ENCODE results near the gene F8A3.
"Not testable (repeated sequence)": the region's sequence is repeated elsewhere in the genome, so short reads cannot be mapped to it uniquely, and the experiment has no call there.

DNA sequence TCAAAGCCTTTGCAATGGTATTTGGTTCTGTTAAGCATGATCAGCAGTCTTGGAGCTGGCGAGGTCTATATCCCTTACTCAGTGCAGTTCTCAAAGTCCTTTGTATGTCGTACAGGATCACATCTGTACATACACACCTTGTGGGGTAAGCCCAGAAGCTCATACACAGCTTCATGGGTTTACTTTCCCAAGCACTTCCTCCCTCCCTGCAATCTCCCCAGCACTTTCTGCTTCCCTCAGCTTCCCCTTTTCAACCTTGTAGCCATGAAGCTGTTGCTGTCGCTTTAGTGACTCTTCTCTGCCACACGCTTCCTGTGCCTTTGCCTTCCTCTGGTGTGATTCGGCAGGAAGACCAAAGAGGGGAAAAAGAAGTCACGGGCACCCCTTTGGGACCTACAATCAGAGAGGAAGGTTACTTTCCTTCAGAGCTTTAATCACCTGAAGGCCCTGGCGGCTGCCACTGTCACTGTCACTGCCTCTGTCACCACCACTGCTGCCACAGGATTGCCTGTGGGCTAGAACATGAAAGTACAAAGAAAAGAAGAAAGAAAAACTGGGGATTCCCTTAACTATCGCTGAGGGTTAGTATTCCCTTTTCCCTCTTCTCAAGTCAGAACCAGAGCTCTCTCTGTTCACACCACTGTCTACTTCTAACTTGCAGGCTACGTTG, 8.0 kb upstream of the F8A3 start:
- not testable (repeated sequence) for TF ChIP-seq ZFP3 (CRISPR knock-in tag; IDR thresholded peaks at IDR 0.05); ESRRG (CRISPR knock-in tag; IDR thresholded peaks at IDR 0.05); TCF4 (CRISPR knock-in tag; IDR thresholded peaks at IDR 0.05; ENCODE audit: borderline replicate concordance); ARNTL (CRISPR knock-in tag; IDR thresholded peaks at IDR 0.05; ENCODE audit: borderline replicate concordance, low read depth); ZFP30 (CRISPR knock-in tag; IDR thresholded peaks at IDR 0.05); ZC3H10 (CRISPR knock-in tag; IDR thresholded peaks at IDR 0.05); ZNF565 (CRISPR knock-in tag; conservative IDR thresholded peaks at IDR 0.05; ENCODE audit: low read depth); OSR1 (CRISPR knock-in tag; IDR thresholded peaks at IDR 0.05); CSRNP3 (CRISPR knock-in tag; IDR thresholded peaks at IDR 0.05); RARB (CRISPR knock-in tag; IDR thresholded peaks at IDR 0.05)
- TF ChIP-seq, protein P1, sequence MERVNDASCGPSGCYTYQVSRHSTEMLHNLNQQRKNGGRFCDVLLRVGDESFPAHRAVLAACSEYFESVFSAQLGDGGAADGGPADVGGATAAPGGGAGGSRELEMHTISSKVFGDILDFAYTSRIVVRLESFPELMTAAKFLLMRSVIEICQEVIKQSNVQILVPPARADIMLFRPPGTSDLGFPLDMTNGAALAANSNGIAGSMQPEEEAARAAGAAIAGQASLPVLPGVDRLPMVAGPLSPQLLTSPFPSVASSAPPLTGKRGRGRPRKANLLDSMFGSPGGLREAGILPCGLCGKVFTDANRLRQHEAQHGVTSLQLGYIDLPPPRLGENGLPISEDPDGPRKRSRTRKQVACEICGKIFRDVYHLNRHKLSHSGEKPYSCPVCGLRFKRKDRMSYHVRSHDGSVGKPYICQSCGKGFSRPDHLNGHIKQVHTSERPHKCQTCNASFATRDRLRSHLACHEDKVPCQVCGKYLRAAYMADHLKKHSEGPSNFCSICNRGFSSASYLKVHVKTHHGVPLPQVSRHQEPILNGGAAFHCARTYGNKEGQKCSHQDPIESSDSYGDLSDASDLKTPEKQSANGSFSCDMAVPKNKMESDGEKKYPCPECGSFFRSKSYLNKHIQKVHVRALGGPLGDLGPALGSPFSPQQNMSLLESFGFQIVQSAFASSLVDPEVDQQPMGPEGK (CRISPR knock-in tag; IDR thresholded peaks at IDR 0.05; ENCODE audit: borderline replicate concordance), result not testable (repeated sequence)
- TF ChIP-seq, protein P2, sequence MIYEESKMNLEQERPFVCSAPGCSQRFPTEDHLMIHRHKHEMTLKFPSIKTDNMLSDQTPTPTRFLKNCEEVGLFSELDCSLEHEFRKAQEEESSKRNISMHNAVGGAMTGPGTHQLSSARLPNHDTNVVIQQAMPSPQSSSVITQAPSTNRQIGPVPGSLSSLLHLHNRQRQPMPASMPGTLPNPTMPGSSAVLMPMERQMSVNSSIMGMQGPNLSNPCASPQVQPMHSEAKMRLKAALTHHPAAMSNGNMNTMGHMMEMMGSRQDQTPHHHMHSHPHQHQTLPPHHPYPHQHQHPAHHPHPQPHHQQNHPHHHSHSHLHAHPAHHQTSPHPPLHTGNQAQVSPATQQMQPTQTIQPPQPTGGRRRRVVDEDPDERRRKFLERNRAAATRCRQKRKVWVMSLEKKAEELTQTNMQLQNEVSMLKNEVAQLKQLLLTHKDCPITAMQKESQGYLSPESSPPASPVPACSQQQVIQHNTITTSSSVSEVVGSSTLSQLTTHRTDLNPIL (CRISPR knock-in tag; IDR thresholded peaks at IDR 0.05; ENCODE audit: low read depth), result not testable (repeated sequence)
- TF ChIP-seq, protein P3, sequence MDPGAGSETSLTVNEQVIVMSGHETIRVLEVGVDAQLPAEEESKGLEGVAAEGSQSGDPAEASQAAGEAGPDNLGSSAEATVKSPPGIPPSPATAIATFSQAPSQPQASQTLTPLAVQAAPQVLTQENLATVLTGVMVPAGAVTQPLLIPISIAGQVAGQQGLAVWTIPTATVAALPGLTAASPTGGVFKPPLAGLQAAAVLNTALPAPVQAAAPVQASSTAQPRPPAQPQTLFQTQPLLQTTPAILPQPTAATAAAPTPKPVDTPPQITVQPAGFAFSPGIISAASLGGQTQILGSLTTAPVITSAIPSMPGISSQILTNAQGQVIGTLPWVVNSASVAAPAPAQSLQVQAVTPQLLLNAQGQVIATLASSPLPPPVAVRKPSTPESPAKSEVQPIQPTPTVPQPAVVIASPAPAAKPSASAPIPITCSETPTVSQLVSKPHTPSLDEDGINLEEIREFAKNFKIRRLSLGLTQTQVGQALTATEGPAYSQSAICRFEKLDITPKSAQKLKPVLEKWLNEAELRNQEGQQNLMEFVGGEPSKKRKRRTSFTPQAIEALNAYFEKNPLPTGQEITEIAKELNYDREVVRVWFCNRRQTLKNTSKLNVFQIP (CRISPR knock-in tag; IDR thresholded peaks at IDR 0.05; ENCODE audit: borderline replicate concordance, low read depth), result not testable (repeated sequence)
- TF ChIP-seq, protein P4, sequence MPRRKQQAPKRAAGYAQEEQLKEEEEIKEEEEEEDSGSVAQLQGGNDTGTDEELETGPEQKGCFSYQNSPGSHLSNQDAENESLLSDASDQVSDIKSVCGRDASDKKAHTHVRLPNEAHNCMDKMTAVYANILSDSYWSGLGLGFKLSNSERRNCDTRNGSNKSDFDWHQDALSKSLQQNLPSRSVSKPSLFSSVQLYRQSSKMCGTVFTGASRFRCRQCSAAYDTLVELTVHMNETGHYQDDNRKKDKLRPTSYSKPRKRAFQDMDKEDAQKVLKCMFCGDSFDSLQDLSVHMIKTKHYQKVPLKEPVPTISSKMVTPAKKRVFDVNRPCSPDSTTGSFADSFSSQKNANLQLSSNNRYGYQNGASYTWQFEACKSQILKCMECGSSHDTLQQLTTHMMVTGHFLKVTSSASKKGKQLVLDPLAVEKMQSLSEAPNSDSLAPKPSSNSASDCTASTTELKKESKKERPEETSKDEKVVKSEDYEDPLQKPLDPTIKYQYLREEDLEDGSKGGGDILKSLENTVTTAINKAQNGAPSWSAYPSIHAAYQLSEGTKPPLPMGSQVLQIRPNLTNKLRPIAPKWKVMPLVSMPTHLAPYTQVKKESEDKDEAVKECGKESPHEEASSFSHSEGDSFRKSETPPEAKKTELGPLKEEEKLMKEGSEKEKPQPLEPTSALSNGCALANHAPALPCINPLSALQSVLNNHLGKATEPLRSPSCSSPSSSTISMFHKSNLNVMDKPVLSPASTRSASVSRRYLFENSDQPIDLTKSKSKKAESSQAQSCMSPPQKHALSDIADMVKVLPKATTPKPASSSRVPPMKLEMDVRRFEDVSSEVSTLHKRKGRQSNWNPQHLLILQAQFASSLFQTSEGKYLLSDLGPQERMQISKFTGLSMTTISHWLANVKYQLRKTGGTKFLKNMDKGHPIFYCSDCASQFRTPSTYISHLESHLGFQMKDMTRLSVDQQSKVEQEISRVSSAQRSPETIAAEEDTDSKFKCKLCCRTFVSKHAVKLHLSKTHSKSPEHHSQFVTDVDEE (CRISPR knock-in tag; IDR thresholded peaks at IDR 0.05), result not testable (repeated sequence)

Data from SK-N-SH treated with all-trans-retinoic acid at 6 μM for 48 hours (cell line).